ENCODE measurements around the gene LTF. TPM values are rescaled to one million over a fixed set of nuclear protein-coding genes. Genes with fewer than 3 reads are reported as not detected.

LTF gene
- total and polyA plus RNA-seq, 9 of the 15 experiments (the other 6 are each of a cell fraction or from before 2014, with no cell fraction given) = 0.07 TPM; not detected in 8

DNA sequence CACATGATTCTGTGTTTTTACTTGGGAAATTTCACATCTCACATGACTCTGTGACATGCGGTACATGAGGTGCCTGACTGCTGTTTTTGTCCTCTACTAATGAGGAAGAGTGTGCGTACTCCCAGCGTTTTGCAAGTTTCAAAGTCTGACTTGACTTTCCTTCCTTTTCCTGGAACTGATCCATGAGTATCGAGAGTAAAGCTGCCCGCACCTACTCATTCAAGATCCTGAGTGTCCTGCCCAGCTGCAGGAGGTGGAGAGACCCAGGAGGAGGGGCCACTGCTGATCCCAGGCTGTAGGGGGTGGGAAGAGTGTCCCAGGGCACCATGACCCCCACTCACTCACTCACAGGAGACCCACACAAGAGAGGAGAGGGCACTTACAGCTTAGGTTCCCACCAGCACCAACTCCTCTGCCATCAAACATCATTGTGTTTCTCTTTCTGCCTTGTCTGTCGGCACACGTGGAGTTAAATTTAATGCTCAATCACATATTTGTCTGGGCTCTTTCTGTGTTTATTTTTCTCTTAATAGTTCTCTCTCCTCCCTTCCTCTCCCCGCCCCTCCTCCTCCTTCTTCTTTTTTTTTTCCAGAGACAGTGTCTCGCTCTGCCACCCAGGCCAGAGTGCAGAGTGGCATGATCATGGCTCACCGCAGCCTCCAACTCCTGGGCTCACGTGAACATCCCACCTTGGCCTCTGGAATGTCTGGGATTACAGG lies 59.2 kb downstream of the LTF start (continued):
- TF ChIP-seq, protein P1, sequence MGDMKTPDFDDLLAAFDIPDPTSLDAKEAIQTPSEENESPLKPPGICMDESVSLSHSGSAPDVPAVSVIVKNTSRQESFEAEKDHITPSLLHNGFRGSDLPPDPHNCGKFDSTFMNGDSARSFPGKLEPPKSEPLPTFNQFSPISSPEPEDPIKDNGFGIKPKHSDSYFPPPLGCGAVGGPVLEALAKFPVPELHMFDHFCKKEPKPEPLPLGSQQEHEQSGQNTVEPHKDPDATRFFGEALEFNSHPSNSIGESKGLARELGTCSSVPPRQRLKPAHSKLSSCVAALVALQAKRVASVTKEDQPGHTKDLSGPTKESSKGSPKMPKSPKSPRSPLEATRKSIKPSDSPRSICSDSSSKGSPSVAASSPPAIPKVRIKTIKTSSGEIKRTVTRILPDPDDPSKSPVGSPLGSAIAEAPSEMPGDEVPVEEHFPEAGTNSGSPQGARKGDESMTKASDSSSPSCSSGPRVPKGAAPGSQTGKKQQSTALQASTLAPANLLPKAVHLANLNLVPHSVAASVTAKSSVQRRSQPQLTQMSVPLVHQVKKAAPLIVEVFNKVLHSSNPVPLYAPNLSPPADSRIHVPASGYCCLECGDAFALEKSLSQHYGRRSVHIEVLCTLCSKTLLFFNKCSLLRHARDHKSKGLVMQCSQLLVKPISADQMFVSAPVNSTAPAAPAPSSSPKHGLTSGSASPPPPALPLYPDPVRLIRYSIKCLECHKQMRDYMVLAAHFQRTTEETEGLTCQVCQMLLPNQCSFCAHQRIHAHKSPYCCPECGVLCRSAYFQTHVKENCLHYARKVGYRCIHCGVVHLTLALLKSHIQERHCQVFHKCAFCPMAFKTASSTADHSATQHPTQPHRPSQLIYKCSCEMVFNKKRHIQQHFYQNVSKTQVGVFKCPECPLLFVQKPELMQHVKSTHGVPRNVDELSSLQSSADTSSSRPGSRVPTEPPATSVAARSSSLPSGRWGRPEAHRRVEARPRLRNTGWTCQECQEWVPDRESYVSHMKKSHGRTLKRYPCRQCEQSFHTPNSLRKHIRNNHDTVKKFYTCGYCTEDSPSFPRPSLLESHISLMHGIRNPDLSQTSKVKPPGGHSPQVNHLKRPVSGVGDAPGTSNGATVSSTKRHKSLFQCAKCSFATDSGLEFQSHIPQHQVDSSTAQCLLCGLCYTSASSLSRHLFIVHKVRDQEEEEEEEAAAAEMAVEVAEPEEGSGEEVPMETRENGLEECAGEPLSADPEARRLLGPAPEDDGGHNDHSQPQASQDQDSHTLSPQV (IDR thresholded peaks at IDR 0.05) = 0 out of 2 replicates have a peak, but pooled peaks have one; percentile 26
- TF ChIP-seq XRCC3 (IDR thresholded peaks at IDR 0.05) (no peak), KDM5B (IDR thresholded peaks at IDR 0.05; ENCODE audit: insufficient replicate concordance, low read depth, low read length) (no peak), L3MBTL2 (IDR thresholded peaks at IDR 0.05) (peak; percentile 54)
- TF ChIP-seq, protein P2, sequence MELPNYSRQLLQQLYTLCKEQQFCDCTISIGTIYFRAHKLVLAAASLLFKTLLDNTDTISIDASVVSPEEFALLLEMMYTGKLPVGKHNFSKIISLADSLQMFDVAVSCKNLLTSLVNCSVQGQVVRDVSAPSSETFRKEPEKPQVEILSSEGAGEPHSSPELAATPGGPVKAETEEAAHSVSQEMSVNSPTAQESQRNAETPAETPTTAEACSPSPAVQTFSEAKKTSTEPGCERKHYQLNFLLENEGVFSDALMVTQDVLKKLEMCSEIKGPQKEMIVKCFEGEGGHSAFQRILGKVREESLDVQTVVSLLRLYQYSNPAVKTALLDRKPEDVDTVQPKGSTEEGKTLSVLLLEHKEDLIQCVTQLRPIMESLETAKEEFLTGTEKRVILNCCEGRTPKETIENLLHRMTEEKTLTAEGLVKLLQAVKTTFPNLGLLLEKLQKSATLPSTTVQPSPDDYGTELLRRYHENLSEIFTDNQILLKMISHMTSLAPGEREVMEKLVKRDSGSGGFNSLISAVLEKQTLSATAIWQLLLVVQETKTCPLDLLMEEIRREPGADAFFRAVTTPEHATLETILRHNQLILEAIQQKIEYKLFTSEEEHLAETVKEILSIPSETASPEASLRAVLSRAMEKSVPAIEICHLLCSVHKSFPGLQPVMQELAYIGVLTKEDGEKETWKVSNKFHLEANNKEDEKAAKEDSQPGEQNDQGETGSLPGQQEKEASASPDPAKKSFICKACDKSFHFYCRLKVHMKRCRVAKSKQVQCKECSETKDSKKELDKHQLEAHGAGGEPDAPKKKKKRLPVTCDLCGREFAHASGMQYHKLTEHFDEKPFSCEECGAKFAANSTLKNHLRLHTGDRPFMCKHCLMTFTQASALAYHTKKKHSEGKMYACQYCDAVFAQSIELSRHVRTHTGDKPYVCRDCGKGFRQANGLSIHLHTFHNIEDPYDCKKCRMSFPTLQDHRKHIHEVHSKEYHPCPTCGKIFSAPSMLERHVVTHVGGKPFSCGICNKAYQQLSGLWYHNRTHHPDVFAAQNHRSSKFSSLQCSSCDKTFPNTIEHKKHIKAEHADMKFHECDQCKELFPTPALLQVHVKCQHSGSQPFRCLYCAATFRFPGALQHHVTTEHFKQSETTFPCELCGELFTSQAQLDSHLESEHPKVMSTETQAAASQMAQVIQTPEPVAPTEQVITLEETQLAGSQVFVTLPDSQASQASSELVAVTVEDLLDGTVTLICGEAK (IDR thresholded peaks at IDR 0.05) = 0 out of 2 replicates have a peak, but pooled peaks have one; percentile 20
- TF ChIP-seq, protein P2 (CRISPR knock-in tag; IDR thresholded peaks at IDR 0.05) = no peak
- TF ChIP-seq, protein P3, sequence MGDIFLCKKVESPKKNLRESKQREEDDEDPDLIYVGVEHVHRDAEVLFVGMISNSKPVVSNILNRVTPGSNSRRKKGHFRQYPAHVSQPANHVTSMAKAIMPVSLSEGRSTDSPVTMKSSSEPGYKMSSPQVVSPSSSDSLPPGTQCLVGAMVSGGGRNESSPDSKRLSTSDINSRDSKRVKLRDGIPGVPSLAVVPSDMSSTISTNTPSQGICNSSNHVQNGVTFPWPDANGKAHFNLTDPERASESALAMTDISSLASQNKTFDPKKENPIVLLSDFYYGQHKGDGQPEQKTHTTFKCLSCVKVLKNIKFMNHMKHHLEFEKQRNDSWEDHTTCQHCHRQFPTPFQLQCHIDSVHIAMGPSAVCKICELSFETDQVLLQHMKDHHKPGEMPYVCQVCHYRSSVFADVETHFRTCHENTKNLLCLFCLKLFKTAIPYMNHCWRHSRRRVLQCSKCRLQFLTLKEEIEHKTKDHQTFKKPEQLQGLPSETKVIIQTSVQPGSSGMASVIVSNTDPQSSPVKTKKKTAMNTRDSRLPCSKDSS (IDR thresholded peaks at IDR 0.05; ENCODE audit: low read depth, partially characterized antibody) = peak; percentile 20
- TF ChIP-seq, protein P4, sequence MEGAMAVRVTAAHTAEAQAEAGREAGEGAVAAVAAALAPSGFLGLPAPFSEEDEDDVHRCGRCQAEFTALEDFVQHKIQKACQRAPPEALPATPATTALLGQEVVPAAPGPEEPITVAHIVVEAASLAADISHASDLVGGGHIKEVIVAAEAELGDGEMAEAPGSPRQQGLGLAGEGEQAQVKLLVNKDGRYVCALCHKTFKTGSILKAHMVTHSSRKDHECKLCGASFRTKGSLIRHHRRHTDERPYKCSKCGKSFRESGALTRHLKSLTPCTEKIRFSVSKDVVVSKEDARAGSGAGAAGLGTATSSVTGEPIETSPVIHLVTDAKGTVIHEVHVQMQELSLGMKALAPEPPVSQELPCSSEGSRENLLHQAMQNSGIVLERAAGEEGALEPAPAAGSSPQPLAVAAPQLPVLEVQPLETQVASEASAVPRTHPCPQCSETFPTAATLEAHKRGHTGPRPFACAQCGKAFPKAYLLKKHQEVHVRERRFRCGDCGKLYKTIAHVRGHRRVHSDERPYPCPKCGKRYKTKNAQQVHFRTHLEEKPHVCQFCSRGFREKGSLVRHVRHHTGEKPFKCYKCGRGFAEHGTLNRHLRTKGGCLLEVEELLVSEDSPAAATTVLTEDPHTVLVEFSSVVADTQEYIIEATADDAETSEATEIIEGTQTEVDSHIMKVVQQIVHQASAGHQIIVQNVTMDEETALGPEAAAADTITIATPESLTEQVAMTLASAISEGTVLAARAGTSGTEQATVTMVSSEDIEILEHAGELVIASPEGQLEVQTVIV (CRISPR knock-in tag; IDR thresholded peaks at IDR 0.05; ENCODE audit: borderline replicate concordance) = no peak

Measured in K562 (cell line).